ENCODE measurements around the gene COG7.

GRCh38 chr16:23408823-23409298 is 44.1 kb downstream of the COG7 start:
- TF ChIP-seq POLR2A (IDR thresholded peaks at IDR 0.05) (no peak), EP300 (IDR thresholded peaks at IDR 0.05) (no peak), CTCF (IDR thresholded peaks at IDR 0.05) (no peak)

Data from ovary (tissue), 3 donors.